ENCODE results near the gene PHKB. TPM values are rescaled to one million over a fixed set of nuclear protein-coding genes. Genes with fewer than 3 reads are reported as not detected.

The PHKB gene
- total RNA-seq, 1 donor from 2014 or later, result 25.9 TPM

- no peak for TF ChIP-seq CTCF (conservative IDR thresholded peaks at IDR 0.05; ENCODE audit: low read depth, low read length)
- H3K4me3 ChIP-seq (ENCODE audit: low read depth, low read length), result no peak overlapping the region
- DNase-seq (ENCODE audit: low read depth), result no peak
Observed at GRCh38 chr16:47713225-47713595, 252.1 kb downstream of the PHKB start.

- no peak for DNase-seq (ENCODE audit: low read depth)
- H3K4me3 ChIP-seq (ENCODE audit: low read depth, low read length), result no peak overlapping the region
- no peak for TF ChIP-seq CTCF (conservative IDR thresholded peaks at IDR 0.05; ENCODE audit: low read depth, low read length)
Observed at GRCh38 chr16:47715442-47716083, 254.4 kb downstream of the PHKB start.

GRCh38 chr16:47716571-47716970 is 255.4 kb downstream of the PHKB start:
- H3K4me3 ChIP-seq (ENCODE audit: low read depth, low read length), result no peak overlapping the region
- TF ChIP-seq CTCF (conservative IDR thresholded peaks at IDR 0.05; ENCODE audit: low read depth, low read length), result no peak
- DNase-seq (ENCODE audit: low read depth), result no peak

GRCh38 chr16:47719713-47720112 is 258.6 kb downstream of the PHKB start:
- no peak overlapping the region for H3K4me3 ChIP-seq (ENCODE audit: low read depth, low read length)
- no peak for DNase-seq (ENCODE audit: low read depth)
- no peak for TF ChIP-seq CTCF (conservative IDR thresholded peaks at IDR 0.05; ENCODE audit: low read depth, low read length)

DNA sequence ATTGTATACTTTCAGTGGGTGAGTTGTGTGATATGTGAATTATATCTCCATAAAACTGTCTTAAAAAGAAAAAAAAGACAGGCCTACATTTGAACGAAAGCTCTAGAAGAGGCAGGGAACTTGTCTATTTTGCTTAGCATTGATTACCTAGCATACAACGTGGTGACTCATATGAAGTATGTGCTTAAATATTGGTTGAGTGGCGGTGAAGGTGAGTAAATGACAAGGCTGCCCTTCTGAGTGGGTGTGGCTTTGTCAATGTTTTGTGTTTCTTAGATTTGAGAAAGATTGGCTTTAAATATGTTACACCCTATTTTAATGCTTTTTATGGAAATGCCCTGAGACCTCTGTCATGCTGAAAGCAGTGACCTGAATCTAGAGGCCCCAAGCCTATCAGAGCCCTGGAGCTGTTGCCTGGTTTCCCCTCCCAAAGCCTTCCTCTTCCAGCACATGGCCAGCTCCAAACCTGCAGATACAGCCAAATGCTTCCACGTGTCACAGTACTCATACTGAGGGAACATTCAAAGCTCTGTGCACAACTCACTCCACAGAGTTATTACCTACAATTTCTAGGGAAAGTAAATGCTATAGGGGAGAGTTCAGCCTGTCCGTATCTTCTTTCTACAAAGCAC is 260.0 kb downstream of the PHKB start:
- no peak for DNase-seq (ENCODE audit: low read depth)
- no peak for TF ChIP-seq CTCF (conservative IDR thresholded peaks at IDR 0.05; ENCODE audit: low read depth, low read length)
- no peak overlapping the region for H3K4me3 ChIP-seq (ENCODE audit: low read depth, low read length)

DNA sequence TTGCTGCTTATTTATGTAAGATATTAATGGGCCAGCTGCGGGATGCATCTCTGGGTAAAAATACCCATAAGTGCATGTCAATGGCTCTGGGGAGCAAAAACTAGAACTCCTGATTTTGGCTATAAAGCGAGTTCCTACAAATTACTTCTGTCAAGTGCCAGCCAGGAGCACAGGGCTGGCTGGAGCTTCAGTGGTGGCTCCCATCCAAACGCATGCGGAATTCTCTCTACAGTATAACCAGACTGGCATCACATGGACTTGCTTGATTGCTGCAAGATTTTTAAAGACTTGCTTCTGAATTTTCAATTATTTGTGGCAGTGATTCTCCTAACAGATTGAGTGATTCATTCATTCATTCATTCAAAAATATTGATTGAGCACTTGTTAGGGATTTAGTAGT is 260.9 kb downstream of the PHKB start:
- no peak for DNase-seq (ENCODE audit: low read depth)
- no peak overlapping the region for H3K4me3 ChIP-seq (ENCODE audit: low read depth, low read length)
- no peak for TF ChIP-seq CTCF (conservative IDR thresholded peaks at IDR 0.05; ENCODE audit: low read depth, low read length)

All from epithelial cell of proximal tubule (primary cell).